Retina (tissue), 1 donor: Measurements from ENCODE around the gene TRIM28.

Experiments used
- DNase-seq: peaks from one replicate; pipeline ENCODE4 v3.0.0-alpha.2; 2016

The TRIM28 gene

GRCh38 chr19:58579473-58580142 is 35.7 kb downstream of the TRIM28 start:
- no peak for DNase-seq

- peak; percentile 94 for DNase-seq
Observed at GRCh38 chr19:58581227-58582141, 37.6 kb downstream of the TRIM28 start.

- no peak for DNase-seq
Observed at GRCh38 chr19:58582985-58583384, 39.1 kb downstream of the TRIM28 start.

- no peak for DNase-seq
Observed at GRCh38 chr19:58584498-58585441, 40.9 kb downstream of the TRIM28 start.

- DNase-seq = no peak
Observed at GRCh38 chr19:58585442-58586132, 41.7 kb downstream of the TRIM28 start.

GRCh38 chr19:58586133-58586765 is 42.4 kb downstream of the TRIM28 start:
- no peak for DNase-seq
